GOT3 (cell line): Measurements from ENCODE around the gene MEX3D.

Source experiments
- DNase-seq: peaks from one replicate; lab custom pipeline; 2025; ENCODE audit warnings: mixed read lengths; lab: John Stamatoyannopoulos, UW

The MEX3D gene

DNA sequence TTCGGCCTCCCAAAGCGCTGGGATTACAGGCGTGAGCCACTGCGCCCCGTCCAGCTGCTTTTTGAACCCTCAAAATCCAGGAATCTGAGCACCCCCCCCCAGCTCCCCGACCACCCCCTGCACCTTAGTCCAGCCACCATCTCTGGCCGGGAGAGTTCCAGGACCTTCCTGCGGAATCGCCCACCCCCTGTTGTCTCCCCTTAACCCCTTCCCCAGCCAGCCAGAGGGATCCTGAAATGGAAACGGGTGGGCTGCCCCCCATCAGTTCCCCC is 25.3 kb upstream of the MEX3D start:
- DNase-seq: no peak

DNA sequence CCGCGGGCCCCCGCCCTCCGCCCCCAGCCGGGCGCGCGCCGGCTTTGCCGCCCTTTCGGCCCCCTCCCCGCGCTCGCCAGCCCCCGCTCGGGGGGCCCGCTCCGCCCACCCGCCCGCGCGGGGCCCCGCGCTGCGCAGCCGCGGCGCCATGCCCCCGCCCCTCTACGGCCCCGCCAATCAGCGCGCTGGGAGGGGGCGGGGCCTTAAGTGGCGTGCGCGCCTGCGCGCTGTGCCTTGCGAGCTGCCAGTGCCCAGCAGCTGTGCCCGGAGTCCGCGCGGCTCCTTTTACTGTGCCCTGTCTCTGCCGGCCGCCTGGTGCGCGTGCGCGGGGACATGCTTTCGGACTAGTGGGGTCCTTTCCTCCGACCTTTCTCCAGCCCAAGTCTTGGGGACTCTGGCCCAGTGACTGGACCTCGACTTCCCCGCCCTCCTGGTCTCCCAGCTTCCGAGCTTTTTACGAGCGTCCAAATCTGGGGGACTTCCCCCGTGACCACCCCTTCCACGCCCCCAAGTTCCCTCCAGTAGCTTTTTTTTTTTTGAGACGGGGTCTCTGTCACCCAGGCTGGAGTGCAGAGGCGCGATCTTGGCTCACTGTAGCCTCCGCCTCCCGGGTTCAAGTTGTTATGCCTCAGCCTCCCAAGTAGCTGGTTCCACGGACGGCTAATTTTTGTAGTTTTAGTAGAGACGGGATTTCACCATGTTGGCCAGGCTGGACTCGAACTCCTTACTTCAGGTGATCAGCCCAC is 24.8 kb upstream of the MEX3D start, which contains the start of gene MBD3:
Gene MBD3, minus strand, starts transcription at position 111 of the 746 bp plus-strand sequence. CDS start 234 bp downstream, outside the sequence.
- DNase-seq: peak; percentile 86

DNA sequence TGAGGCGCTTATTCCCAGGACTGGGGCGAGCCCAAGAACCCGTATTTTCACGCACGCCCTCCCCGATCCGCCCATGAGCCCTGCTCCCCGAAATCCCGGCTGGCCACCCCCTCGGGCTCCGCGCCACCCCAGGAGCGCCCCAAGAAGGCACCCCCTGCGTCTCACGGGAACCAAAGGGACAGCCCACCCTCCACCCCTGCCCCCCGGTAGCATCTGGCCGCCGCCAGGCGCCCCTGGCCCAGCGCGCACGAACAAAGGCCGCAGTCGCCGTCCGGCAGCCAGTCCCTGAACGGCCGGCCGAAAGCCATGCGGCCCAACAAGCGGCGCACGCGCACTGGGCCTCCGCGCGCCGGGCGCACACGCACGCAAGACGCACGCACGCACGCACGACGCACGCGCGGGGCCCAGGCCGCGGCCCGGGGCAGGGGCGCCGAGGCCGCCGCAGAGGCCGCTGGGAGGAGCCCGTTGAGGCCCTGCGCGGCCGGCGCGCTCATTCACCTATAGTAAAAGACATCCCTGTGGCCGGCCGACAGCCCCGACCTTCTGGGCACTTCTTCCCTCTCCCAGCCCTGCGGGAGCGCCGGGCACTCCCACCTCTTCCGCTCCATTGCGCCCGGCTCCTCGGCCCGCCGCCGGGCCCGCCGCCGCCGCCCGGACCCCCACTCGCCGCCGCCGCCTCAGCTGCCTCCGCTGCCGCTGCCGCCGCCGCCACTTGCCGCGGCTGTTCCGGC is 24.1 kb upstream of the MEX3D start:
- DNase-seq: peak; percentile 59

DNA sequence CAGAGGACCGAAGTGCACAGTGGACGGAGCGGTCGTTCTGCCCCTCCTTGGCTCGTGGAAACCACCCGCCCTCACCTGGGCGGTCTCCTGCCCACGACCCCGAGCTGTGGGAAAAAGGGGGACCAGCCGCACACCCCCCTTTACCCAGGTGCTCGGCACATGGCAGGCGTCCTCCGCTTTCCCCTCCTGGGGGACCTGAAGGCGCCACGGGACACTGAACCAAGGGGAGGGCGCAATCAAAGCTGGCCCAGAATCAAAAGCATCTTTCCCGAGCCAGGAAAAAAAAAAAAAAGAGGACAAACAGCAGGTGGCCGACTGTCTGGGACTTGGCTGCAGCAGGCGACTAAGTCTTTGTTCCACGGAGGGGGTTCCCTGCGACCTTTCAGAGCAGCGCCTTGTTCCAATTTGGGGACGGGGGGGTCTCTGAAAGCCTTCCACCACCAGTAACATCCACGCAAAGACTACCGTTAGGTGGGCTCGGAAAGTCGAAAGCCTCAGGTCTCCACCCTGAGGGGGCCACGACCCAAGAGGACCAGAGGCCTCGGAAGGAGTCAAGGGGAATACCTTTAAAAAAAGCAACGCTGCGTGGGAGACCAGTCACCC is 23.4 kb upstream of the MEX3D start:
- no peak for DNase-seq

DNA sequence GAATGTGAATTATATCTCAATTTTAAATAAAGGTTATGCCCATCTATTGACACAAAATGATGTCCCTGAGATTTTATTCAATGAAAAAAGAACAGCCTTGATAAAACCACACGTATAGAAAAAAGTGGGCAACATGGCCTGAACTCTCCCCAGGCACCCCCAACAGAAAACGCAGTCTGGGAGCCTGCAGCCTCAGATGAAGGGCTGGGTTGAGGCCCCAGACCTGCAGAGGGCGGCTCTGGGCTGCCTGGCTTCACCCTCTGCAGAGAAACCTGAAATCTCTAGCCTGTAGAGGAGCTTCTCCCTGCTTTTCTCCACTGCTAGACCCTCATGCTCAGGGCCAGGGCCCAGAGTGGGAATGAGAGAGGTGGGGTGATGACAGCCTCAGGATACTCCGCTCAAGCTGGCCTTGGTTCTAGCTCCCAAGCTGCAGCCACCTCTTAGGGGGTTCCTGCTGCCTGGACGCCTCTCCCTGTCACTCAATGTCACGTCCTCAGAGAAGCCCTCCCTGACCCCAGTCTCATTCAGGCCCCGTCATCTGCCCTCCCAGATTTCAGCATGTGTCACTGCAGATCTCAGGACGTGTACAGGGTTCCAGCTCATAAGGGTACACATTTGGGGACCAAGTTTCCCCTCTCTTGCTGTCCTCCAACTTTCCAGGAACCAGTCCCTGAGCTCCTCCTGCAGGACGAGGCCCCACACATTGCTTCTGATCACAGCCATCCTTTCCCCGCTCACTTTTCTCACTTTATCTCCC is 22.7 kb upstream of the MEX3D start:
- no peak for DNase-seq

DNA sequence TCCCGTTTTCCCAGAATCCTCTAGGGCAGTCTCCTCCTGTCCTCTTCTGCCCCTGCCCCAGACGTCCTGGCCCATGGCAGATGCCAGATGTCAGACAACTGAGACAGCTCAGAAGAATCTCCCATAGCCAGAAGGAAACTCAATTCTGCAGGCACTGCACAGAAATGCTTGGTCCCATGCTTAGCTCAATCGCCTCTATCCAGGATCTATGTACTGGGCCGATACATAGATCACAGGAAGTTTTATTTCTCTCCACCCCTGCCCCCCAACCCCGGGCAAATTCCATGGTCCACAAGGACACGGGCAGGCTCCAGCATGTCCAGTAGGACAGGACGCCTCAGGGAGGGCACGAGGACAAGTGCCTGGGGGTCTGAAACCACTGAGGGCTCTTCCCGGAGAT is 19.7 kb upstream of the MEX3D start:
- no peak for DNase-seq

DNA sequence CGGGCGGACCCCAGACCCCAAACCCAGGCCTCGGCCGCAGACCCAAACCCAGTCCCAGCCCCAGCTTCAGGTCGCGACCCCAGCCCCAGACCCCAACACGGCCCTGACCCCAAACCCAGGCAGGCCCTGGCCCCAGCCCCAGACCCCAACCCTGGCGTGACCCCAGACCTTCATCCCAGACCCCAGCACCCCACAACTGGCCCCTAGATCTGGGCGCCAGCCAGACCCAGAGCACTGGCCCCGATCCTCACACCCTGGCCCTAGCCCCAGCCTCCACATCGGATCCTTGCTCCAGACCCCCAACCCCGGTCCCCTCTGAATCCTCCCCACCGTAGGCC is 17.1 kb upstream of the MEX3D start:
- no peak for DNase-seq

DNA sequence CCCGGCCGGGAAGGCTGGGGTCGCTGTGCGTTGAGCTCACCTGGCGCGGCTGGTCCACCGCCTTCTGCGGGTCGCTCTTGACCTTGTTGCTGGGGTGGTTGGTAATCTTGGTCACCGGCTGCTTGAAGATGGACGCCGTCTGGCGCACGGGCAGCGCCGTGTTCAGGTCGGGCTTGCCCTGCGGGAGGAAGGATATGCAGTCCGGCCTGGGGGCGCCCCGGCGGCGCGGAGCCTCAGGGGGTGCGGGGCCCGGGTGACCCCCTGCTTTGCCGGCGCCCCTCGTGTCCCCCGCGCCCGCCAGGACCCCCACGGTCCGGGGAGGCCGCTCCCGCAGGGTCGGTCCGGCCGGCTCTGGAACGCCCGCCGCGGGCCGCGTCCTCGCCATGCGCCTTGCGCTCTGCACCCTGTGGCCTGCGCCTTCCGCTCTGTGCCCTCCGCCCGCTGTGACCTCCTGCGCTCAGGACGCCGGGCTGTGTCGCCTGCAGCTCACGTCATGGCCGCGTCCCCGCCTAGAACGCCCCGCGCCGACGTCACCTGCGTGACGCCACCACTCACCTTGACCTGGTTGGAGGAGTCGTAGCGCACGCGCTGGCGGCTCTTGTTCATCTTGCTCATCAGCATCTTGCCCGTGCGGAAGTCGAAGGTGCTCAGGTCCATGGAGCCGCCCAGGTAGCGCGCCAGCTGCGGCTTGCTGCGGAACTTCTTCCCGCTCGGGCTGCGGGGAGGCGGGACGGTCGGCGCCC is 16.5 kb upstream of the MEX3D start:
- DNase-seq: no peak

DNA sequence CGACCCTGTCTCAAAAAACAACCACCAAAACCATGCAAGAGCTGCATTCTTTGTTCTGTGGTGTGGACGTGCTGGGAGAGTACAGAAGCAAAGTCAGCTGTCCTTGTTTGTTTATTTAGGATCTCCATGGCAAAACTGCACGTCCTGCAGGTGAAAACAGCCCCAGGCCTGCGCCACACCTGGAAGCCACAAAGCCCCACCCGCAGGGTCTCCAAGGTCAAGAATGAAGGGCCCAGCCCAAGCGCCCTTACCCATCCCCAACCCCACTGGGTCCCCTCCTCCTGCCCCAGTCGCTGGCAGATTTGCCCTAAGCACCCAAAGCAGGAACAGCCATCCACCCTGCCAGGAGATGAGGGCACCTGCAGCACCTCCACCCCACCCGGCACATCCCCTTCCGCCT is 14.1 kb upstream of the MEX3D start:
- DNase-seq: no peak

DNA sequence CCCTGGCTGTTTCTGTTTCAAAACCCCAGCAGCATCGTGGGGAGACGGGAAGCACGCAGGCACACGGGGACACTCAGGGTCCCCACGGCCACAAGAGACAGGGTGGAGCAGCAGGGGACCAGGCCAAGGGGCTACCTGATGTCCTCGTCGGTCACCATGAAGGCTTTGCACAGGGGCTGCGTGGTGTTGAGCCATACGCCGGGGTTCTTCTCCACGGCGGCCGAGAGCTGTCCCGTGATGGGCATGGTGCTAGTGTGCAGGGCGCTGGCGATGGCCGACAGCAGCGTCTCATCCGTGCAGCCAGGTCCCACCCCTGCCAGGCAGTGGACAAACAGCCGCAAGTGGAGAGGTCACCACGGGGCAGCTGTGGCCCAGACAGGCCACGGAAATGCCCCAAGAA is 12.8 kb upstream of the MEX3D start:
- DNase-seq: no peak

DNA sequence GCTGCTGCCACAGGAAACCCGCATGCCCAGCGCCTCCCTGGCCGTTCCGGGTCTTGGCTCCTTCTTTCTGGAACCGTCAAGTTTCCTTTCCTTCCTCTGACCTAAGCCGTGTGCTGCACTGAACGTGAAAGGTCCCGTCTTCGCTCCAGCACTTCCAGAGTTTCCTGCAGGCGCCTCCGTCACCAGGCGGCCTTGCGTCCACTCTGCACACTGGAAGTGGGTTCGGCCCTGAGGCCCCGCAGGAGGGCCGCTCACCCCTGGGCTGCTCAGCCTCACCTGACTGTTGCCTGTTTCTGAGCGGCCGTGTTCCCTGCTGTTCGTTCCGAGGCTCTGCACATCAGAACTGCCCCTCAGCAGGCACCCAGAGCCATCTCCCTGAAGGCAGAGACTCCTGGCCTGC is 12.3 kb upstream of the MEX3D start:
- no peak for DNase-seq

DNA sequence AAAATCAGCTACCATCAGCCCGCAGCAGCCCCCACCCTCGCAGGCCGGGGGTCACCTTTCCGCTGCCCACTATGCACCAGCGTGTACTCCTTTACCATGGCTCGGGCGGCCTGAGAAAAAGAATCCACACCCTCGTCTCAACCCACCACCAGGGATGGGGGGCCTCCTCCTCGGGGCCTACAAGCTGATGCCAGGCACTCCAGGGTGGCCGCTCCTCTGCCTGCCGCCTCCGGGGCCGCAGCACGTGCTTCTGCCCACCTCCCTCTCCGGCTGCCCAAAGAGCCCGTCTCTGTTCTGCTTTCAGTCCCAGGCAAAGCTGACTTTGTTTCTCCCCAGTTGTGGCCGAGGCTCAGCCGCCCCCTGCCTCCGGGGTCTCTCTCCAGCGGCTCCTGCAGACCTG is 11.1 kb upstream of the MEX3D start:
- DNase-seq: no peak

DNA sequence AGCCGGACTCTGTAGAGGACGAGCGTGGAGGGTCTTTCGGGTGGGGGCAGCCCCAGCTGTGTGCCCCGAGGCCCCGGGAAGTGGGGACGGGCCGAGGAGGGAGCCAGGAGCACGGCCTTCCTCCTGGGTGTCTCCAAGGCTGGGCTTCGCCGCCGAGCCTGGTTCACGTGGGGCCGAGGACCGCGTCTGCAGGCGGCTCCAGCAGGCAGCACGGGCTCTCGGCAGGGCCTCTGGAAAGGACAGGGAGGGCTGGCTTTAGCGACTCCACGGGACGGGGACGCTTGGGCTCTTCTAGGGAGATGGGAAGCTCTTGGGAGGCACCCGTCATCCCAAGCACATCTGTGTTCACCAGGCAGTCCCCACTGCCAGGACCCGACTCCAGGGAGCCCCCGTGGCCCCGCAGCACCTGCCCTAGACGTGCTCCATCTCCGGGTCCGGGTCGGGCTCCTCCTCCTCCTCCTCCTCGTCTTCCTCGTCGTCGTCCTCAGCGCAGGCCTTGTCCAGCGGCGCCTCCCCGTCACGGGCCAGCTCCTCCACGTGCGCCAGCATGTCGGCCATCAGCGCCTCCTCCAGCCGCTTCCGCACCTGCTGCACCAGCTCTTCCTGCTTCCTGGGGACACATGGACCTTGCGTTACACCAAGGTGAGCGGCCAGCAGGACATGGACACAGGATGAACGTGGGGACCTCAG is 9.9 kb upstream of the MEX3D start:
- DNase-seq: no peak

DNA sequence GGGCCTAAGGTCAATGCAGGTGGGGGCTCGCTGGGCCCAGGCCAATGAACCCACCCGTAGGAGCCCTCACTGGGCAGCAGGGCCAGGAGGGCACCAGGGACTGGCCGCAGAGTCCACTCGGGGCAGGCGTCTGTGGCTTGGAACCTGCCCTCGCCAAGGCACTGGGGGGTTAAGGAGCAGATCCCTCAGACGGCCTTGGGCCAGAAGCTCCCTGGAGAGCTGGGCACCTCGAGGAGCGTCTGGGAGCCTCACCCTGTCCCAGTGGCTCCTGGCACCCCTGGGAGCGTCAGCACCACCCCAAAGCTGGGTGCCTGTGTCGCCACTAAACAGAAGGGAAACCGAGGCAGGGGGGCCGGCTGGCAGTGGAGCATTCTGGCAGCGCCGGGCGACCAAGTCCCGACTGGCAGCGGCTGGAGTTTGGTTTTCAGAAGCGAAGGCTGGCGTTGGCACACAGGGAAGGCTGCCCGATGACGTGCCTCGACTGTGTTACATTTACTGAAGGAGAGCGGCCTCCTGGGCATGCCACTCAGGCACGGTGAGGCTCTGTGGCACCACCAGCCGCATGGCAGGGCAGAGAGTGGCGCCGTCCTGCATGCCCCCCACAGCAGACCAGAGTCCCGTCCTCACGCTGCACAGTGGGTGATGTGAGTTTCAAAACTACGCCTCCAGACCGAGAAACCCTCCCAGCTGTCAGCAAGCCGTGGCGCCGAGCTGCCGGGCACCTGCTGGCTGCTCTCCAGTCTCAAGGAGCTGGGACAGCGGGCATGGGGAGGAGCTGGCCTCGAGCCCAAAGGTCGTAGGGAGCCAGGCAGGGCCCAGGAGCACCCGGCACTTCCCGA is 9.2 kb upstream of the MEX3D start:
- DNase-seq: no peak

DNA sequence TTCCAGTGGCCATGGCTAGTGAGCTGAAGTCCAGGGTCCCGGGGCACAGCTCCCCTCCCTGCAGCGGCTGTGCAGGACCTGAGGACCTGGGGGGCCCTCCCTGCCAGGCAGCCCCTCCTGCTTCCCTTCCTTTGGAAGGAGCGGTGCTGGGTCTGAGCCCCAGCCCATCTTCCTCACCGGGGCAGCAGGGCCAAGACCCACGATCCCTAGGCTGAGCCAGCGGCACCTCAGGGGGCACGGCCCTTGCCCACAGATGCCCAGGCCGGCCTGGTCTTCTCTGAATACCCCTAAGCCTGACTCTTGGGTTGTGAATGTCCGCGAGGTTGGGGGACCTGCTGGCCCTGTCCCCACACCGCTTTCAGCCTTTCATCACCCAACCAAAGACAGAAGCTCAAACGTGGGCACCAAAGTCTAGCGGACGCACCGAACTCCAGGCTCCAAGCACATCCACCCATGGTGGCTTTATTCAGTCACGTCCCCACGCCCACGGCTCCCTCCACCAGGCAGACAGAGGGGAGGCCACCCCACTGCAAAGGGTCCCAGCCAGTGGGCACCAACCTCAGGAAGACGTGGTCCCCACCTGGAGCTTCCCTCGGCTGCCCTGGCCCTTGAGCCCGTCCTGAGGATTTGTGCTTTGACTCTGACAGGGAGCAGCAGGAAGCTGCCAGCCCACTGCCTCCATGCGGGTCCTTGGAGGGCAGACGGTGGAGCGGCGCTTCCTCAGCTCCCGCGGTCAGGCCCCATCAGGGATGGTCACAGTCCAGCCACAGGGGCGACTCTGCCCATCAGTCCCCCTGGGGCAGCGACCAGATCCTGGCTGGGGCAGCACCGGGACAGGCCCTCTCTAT is 8.3 kb upstream of the MEX3D start:
- no peak for DNase-seq

DNA sequence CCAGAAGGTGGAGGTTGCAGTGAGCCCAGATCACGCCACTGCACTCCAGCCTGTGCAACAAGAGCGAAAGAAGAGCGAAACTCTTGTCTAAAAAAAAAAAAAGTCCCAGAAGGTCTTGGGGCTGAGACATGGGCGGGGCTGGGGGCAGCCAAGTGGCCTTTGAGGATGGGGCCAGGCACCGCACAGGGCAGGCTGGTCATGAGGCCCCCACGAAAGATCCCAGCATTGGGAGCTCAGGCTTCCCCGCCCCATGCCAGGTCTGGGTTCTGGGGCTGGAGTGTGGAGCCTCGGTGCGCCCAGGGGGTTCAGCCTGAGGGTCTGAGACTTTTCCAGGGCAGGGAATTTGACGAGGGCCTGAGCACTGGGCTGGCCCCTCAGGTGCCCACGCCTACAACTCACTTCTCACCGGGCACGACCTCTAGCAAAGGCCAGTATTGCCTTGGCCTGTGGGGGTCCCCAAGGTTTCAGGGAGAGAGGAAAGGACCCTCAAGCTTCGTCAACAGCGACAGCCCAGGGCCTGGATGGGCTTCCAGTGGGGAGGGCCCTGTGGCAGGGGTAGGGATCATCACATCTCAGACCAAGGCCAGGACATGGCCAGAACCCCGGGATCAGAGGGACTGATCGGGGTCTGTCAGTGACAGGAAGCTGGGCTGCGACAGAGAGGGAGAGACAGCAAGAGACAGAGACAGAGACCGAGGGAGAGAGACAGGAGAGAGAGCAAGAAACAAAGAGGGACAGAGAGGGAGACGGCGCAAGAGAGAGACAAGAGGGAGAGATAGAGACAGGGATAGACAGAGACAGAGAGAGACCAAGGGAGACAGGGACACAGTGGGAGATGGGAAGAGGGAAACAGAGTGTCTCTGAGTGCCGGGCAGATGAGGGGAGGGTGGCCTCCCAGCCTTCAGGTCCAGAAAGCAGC is 7.5 kb upstream of the MEX3D start:
- no peak for DNase-seq

DNA sequence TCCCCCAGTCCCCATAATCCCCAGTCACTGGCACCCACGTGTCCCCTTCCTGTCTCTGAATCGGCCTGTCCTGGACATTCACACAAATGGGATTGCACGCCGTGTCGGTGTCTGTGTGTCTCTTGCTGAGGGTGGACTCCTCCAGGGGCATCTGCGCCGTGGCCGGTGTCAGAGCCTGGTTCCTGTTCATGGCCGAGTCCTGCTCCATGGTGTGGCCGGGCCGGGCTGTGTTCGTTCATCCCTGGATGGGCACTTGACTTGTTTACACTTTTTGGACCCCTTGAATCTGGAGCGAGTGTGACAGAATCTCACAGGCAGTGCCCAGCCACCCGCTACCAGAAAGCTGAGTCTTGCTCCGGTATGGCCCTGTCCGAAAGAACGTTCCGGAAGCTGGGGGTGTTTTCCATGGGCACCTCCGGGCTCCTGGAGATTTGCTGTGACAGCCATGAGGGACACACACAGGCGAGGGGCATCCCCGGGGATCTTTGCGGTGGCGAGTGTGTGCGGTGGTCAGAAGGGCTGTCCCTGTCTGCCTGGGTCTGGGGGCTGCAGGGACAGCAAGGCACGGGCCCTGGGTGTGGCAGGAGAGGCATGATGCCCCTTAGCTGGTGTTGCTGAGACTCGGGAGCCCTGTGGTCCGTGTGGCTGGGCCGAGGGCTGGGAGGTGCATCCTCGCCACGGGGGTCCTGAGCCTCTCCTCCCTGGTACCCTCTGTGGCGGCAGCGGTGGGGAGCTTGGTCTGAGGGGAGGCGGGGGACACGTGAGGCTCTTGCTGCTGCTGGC is 6.4 kb upstream of the MEX3D start:
- DNase-seq: no peak

DNA sequence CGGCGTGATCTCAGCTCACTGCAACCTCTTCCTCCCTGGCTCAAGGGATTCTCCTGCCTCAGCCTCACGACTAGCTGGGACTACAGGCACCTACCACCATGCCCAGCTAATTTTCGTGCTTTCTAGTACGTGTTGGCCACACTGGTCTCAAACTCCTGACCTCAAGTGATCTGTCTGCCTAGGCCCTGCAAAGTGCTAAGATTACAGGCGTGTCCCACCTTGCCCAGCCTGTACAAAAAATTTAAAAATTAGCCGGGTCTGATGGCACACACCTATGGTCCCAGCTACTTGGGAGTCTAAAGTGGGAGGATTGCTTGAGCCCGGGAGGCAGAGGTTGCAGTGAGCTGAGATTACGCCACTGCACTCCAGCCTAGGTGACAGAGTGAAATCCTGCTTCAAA is 4.7 kb upstream of the MEX3D start:
- no peak for DNase-seq
